Measurements from ENCODE around the gene COX4I1.

GRCh38 chr16:85781156-85781555, 18.3 kb upstream of the COX4I1 start:
- TF ChIP-seq CTCF (IDR thresholded peaks at IDR 0.05; ENCODE audit: low read depth, low read length) (no peak), EZH2phosphoT487 (IDR thresholded peaks at IDR 0.05; ENCODE audit: low read depth) (no peak)
